Thoracic aorta (tissue), 2 donors: ENCODE data around the gene KDM4E. TPM values are rescaled to one million over a fixed set of nuclear protein-coding genes. Genes with fewer than 3 reads are reported as not detected.

ENCODE experiments used
- ATAC-seq: fragments of 150-250 bp; one replicate; pipeline ENCODE4 v1.8.0; 2017; ENCODE audit warnings: low read depth; ENCODE audit not compliant: insufficient number of reproducible peaks, low FRiP score
- DNase-seq: peaks from one replicate; pipeline ENCODE4 v3.0.0-alpha.2; 2020; ENCODE audit warnings: low spot score
- H3K27ac ChIP-seq, 2 donors: fragments of 200-600 bp; sonication (generic); 1 replicate in 1 of 2; 2 replicates in 1 of 2; pipeline ENCODE4 v1.5.1; 2016; ENCODE audit warnings: mild to moderate bottlenecking in 2 of 2, moderate library complexity in 2 of 2
- H3K27me3 ChIP-seq: fragments of 200-600 bp; sonication (generic); replicated peaks from 2 replicates; pipeline ENCODE4 v1.6.0; 2016; ENCODE audit warnings: mild to moderate bottlenecking; ENCODE audit not compliant: insufficient read depth
- H3K36me3 ChIP-seq: fragments of 200-600 bp; sonication (generic); one replicate; pipeline ENCODE4 v1.5.1; 2016
- H3K4me1 ChIP-seq, 2 donors: fragments of 200-600 bp; sonication (generic); 1 replicate in 1 of 2; 2 replicates in 1 of 2; pipeline versions ENCODE4 v1.5.1 to v1.6.0; 2016; ENCODE audit warnings: low read depth in 2 of 2, mild to moderate bottlenecking in 1 of 2; ENCODE audit not compliant: control insufficient read depth in 1 of 2
- H3K4me3 ChIP-seq: fragments of 200-600 bp; sonication (generic); 2 replicates; pipeline ENCODE4 v1.5.1; 2016; ENCODE audit warnings: mild to moderate bottlenecking
- H3K9me3 ChIP-seq: fragments of 200-600 bp; sonication (generic); 2 replicates; pipeline ENCODE4 v1.5.1; 2016
- CTCF ChIP-seq: fragments of 200-600 bp; sonication (generic); IDR thresholded peaks from one replicate; pipeline ENCODE4 v1.5.1; 2019; ENCODE audit warnings: antibody characterized with exemption
- total RNA-seq, 2 donors: library from RNA; depleted of rRNA; stranded (reverse); fragments of >200 nt; gene quantifications; one replicate each; pipeline versions ENCODE4 v1.1.0 to v1.2.3, GENCODE V29; 2016

The KDM4E gene
- total RNA-seq, 2 donors from 2014 or later, result not detected

GRCh38 chr11:95076981-95077380 is 51.9 kb downstream of the KDM4E start:
- DNase-seq, result no peak
- no peaks in the 10 kb centered on the region for H3K9me3 ChIP-seq
- no peak overlapping the region for H3K4me3 ChIP-seq
- no peak for TF ChIP-seq CTCF
- peak overlapping the region; percentile 29 to 37 for H3K27ac ChIP-seq
- ATAC-seq, result no peak
- no peaks in the 10 kb centered on the region for H3K27me3 ChIP-seq
- H3K36me3 ChIP-seq, result no peaks in the 10 kb centered on the region
- H3K4me1 ChIP-seq, result peaks cover 38 to 73% of the 10 kb centered on the region in 2 donors

Other genes starting within 250 kb of the KDM4E start
- gene CWC15, start 51.7 kb upstream of the KDM4E start, total RNA-seq, result 10 to 100 TPM; 35.2 to 46.6 TPM
- gene KDM4D, start 51.5 kb upstream of the KDM4E start, total RNA-seq, result 1 to 10 TPM in 1 of 2 donors, under 1 TPM in 1; 0.54 to 1.9 TPM
- gene KDM4F, start 24.2 kb downstream of the KDM4E start, total RNA-seq, result not detected
- gene SRSF8, start 41.7 kb downstream of the KDM4E start, total RNA-seq, result 10 to 100 TPM; 25.6 to 39.9 TPM
- gene ENDOD1, start 64.6 kb downstream of the KDM4E start, total RNA-seq, result 100 to 1,000 TPM in 1 of 2 donors, 10 to 100 TPM in 1; 86.9 to 155 TPM
- 10 to 100 TPM; 37.9 to 41.3 TPM for gene SESN3, start 205.9 kb downstream of the KDM4E start, total RNA-seq